Astrocyte of the spinal cord (primary cell): ENCODE results near the gene TOR3A.

Source experiments
- DNase-seq: peaks from one replicate; pipeline ENCODE4 v3.0.0; 2011; ENCODE audit warnings: low read depth, low spot score
- H3K4me3 ChIP-seq: 2 replicates; pipeline ENCODE4 v1.5.1; 2011; ENCODE audit warnings: low read depth, mild to moderate bottlenecking, low read length, moderate library complexity
- CTCF ChIP-seq: IDR thresholded peaks from 2 replicates; pipeline ENCODE4 v1.5.1; 2012; ENCODE audit warnings: low read depth, mild to moderate bottlenecking, low read length, inconsistent platforms
- in situ Hi-C: cut with HindIII; loops from 2 replicates; pipeline ENCODE4 v1.10.0; 2017; ENCODE audit warnings: low sequenced_read_pairs

TOR3A gene

GRCh38 chr1:179094818-179095217 lies 12.9 kb downstream of the TOR3A start:
- TF ChIP-seq CTCF, result no peak
- in situ Hi-C loops, result no loop called here
- no peak for DNase-seq
- H3K4me3 ChIP-seq, result no peak overlapping the region

- TF ChIP-seq CTCF, result no peak
- in situ Hi-C loops, result no loop called here
- H3K4me3 ChIP-seq, result no peak overlapping the region
- no peak for DNase-seq
Observed at GRCh38 chr1:179095377-179095776, 13.5 kb downstream of the TOR3A start.

- no peak for DNase-seq
- H3K4me3 ChIP-seq, result no peak overlapping the region
- in situ Hi-C loops, result no loop called here
- TF ChIP-seq CTCF, result no peak
Observed at GRCh38 chr1:179095924-179096323, 14.1 kb downstream of the TOR3A start.

- no peak for DNase-seq
- H3K4me3 ChIP-seq, result no peak overlapping the region
- no peak for TF ChIP-seq CTCF
- in situ Hi-C loops, result no loop called here
Observed at GRCh38 chr1:179099891-179100290, 18.0 kb downstream of the TOR3A start.

- in situ Hi-C loops, result no loop called here
- TF ChIP-seq CTCF, result no peak
- no peak overlapping the region for H3K4me3 ChIP-seq
- no peak for DNase-seq
Observed at GRCh38 chr1:179101566-179101965, 19.7 kb downstream of the TOR3A start.

GRCh38 chr1:179103999-179104398 lies 22.1 kb downstream of the TOR3A start:
- TF ChIP-seq CTCF, result no peak
- no peak for DNase-seq
- no peak overlapping the region for H3K4me3 ChIP-seq
- in situ Hi-C loops, result no loop called here
